ENCODE measurements around the gene KIF21A. TPM values are rescaled to one million over a fixed set of nuclear protein-coding genes. Genes with fewer than 3 reads are reported as not detected.

Gene KIF21A
- total and polyA plus RNA-seq, 2 donors (not counting 3 experiments of a cell fraction or from before 2014, with no cell fraction given), result 1.8 to 10.1 TPM

- dilution Hi-C loops (cut with MboI; ENCODE audit: extremely low pct_ligation_motif_present, low sequenced_read_pairs) (no loop called here), intact Hi-C loops (cut with micrococcal nuclease) (loop anchor here (5.0 kb wide), 1 partner anchor 133 kb away; no protein-coding TSS in a partner anchor)
- Histone ChIP-seq H3K27me3 (ENCODE audit: control insufficient read depth in 2 of 2, insufficient read depth in 2 of 2, low read length in 2 of 2) (no peaks in the 10 kb centered on the region), H3K4me1 (ENCODE audit: control insufficient read depth, extremely low read depth, insufficient read depth, low read length) (peaks cover 6% of the 10 kb centered on the region), H3K9me1 (replicated peaks; ENCODE audit: control insufficient read depth, extremely low read depth, insufficient read depth, low read length) (no peaks in the 10 kb centered on the region), H3K36me3 (ENCODE audit: control insufficient read depth in 2 of 2, extremely low read depth in 1 of 2, insufficient read depth in 2 of 2, low read length in 2 of 2) (no peaks in the 10 kb centered on the region), H3K9ac (replicated peaks; ENCODE audit: extremely low read depth, insufficient read depth, low read length) (no peak overlapping the region), H3K4me2 (ENCODE audit: insufficient read depth, low read length) (no peak overlapping the region), H2AFZ (ENCODE audit: low read depth, low read length) (no peak overlapping the region), H3K9me3 (replicated peaks; ENCODE audit: control insufficient read depth, insufficient read depth, low read length) (no peaks in the 10 kb centered on the region), H3K27ac (ENCODE audit: insufficient read depth, low read depth, low read length) (no peak overlapping the region), H3K79me2 (ENCODE audit: control insufficient read depth, insufficient read depth, low read length) (no peaks in the 10 kb centered on the region), H3K4me3 (replicated peaks in 1 of 3; ENCODE audit: insufficient read depth in 1 of 3, low read depth in 1 of 3, low read length in 3 of 3) (no peak overlapping the region), H4K20me1 (replicated peaks; ENCODE audit: control insufficient read depth, extremely low read depth, insufficient read depth, low read length) (no peaks in the 10 kb centered on the region)
- ChIA-PET CTCF (interaction anchor here (1.1 to 1.2 kb wide), 2 partner anchors 11 to 448 kb away, joined by 3 read pairs; no protein-coding TSS in a partner anchor), POLR2A (no interaction called here)
- FAIRE-seq, result no peak
- no peak for TF ChIP-seq EZH2 (IDR thresholded peaks at IDR 0.05; ENCODE audit: borderline replicate concordance, low read depth, low read length, severe bottlenecking)
- no peak for DNase-seq (ENCODE audit: low read depth, low spot score)
- BruUV-seq (replicated peaks), result no TSS peak
These were observed 74.0 kb downstream of the KIF21A start for GRCh38 chr12:39368891-39369290.

DNA sequence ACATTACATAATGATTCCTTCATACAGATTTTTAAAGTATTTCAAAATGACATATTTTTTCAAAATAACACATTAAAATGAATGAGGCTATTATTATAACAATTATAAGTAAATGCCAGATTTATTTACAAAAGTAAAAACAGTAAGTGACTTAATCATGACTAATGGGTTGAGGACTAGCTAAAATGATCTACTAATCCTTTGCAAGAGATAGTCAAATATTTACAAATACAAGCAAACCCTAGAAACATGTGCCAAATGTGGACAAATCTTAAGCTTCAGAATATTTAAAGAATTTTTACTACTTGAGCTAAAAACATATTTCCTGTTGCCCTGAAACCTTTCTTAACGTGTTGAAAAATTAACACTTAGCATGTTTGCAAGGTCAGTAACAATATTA lies 74.8 kb downstream of the KIF21A start:
- H3K4me2 ChIP-seq (ENCODE audit: insufficient read depth, low read length), result no peak overlapping the region
- intact Hi-C loops (cut with micrococcal nuclease), result loop anchor here (5.0 kb wide), 1 partner anchor 134 kb away; no protein-coding TSS in a partner anchor
- dilution Hi-C loops (cut with MboI; ENCODE audit: extremely low pct_ligation_motif_present, low sequenced_read_pairs), result no loop called here

More for the DNA sequence above, 74.8 kb downstream of the KIF21A start:
- no peaks in the 10 kb centered on the region for H3K79me2 ChIP-seq (ENCODE audit: control insufficient read depth, insufficient read depth, low read length)
- no peak for TF ChIP-seq POLR2A (IDR thresholded peaks at IDR 0.05; ENCODE audit: low read depth, low read length)
- no peak for TF ChIP-seq CTCF (IDR thresholded peaks at IDR 0.05; ENCODE audit: extremely low read depth in 1 of 2, insufficient read depth in 1 of 2, low read depth in 1 of 2, low read length in 2 of 2)
- H3K27ac ChIP-seq (ENCODE audit: insufficient read depth, low read depth, low read length), result no peak overlapping the region
- H3K9me3 ChIP-seq (replicated peaks; ENCODE audit: control insufficient read depth, insufficient read depth, low read length), result no peaks in the 10 kb centered on the region
- ChIA-PET CTCF (interaction anchor here (1.1 to 2.1 kb wide), 4 partner anchors 10 to 447 kb away, joined by 3 to 6 read pairs (median 4); no protein-coding TSS in a partner anchor), POLR2A (no interaction called here)
- H3K4me3 ChIP-seq (replicated peaks in 1 of 3; ENCODE audit: insufficient read depth in 1 of 3, low read depth in 1 of 3, low read length in 3 of 3), result no peak overlapping the region
- no peak for FAIRE-seq
- peaks cover 5% of the 10 kb centered on the region for H3K4me1 ChIP-seq (ENCODE audit: control insufficient read depth, extremely low read depth, insufficient read depth, low read length)
- H3K36me3 ChIP-seq (ENCODE audit: control insufficient read depth in 2 of 2, extremely low read depth in 1 of 2, insufficient read depth in 2 of 2, low read length in 2 of 2), result no peaks in the 10 kb centered on the region
- no peak overlapping the region for H3K9ac ChIP-seq (replicated peaks; ENCODE audit: extremely low read depth, insufficient read depth, low read length)
- no peaks in the 10 kb centered on the region for H4K20me1 ChIP-seq (replicated peaks; ENCODE audit: control insufficient read depth, extremely low read depth, insufficient read depth, low read length)
- no TSS peak for BruUV-seq (replicated peaks)
- no peak for DNase-seq (ENCODE audit: low read depth, low spot score)
- no peak overlapping the region for H2AFZ ChIP-seq (ENCODE audit: low read depth, low read length)
- H3K27me3 ChIP-seq (ENCODE audit: control insufficient read depth in 2 of 2, insufficient read depth in 2 of 2, low read length in 2 of 2), result no peaks in the 10 kb centered on the region
- H3K9me1 ChIP-seq (replicated peaks; ENCODE audit: control insufficient read depth, extremely low read depth, insufficient read depth, low read length), result no peaks in the 10 kb centered on the region

All from endothelial cell of umbilical vein (primary cell).